HAP-1 (cell line): ENCODE results near the gene NCKAP5.

ENCODE experiments used
- DNase-seq, 2 experiments: peaks; one replicate each; pipeline ENCODE4 v3.0.0-alpha.2; 2016 to 2020; ENCODE audit warnings: low spot score in 2 of 2
- H3K27me3 ChIP-seq: fragments of 250-450 bp; sonication (Bioruptor Pico); 2 replicates; pipeline ENCODE4 v1.5.1; 2020; ENCODE audit warnings: low read depth, mild to moderate bottlenecking, moderate library complexity
- H3K36me3 ChIP-seq: fragments of 250-450 bp; sonication (Bioruptor Pico); replicated peaks from 2 replicates; pipeline ENCODE4 v1.5.1; 2020; ENCODE audit warnings: mild to moderate bottlenecking
- H3K4me1 ChIP-seq: fragments of 250-450 bp; sonication (Bioruptor Pico); 2 replicates; pipeline ENCODE4 v1.5.1; 2020; ENCODE audit warnings: mild to moderate bottlenecking
- H3K4me3 ChIP-seq: fragments of 250-450 bp; sonication (Bioruptor Pico); 2 replicates; pipeline ENCODE4 v1.5.1; 2020; ENCODE audit warnings: mild to moderate bottlenecking, moderate library complexity
- H3K9me3 ChIP-seq: fragments of 250-450 bp; sonication (Bioruptor Pico); 2 replicates; pipeline ENCODE4 v1.5.1; 2020; ENCODE audit warnings: mild to moderate bottlenecking, moderate library complexity
- in situ Hi-C: fragments of 300-500 bp; cut with MboI; formaldehyde crosslinking; loops from 3 replicates; pipeline ENCODE4 v1.14.3; 2020; ENCODE audit warnings: low sequenced_read_pairs, inconsistent platforms, mixed read lengths

NCKAP5 gene

GRCh38 chr2:133596701-133597393 is 28.6 kb upstream of the NCKAP5 start:
- H3K27me3 ChIP-seq = peaks cover 19% of the 10 kb centered on the region; the same call in 1 of the 2 replicates
- no peaks in the 10 kb centered on the region for H3K4me1 ChIP-seq
- no peaks in the 10 kb centered on the region for H3K9me3 ChIP-seq
- H3K4me3 ChIP-seq = no peak overlapping the region
- no peak for DNase-seq
- H3K36me3 ChIP-seq = no peaks in the 10 kb centered on the region
- in situ Hi-C loops = no loop called here

- no peak for DNase-seq
- H3K4me3 ChIP-seq = no peak overlapping the region
- no peaks in the 10 kb centered on the region for H3K36me3 ChIP-seq
- no peaks in the 10 kb centered on the region for H3K9me3 ChIP-seq
- peaks cover 29% of the 10 kb centered on the region for H3K27me3 ChIP-seq
- H3K4me1 ChIP-seq = no peaks in the 10 kb centered on the region
- in situ Hi-C loops = no loop called here
Measured at GRCh38 chr2:133591164-133591563, 22.9 kb upstream of the NCKAP5 start.

GRCh38 chr2:133589456-133589855 is 21.2 kb upstream of the NCKAP5 start:
- in situ Hi-C loops = no loop called here
- no peak for DNase-seq
- Histone ChIP-seq H3K36me3 (no peaks in the 10 kb centered on the region), H3K9me3 (no peaks in the 10 kb centered on the region), H3K27me3 (peaks cover 27% of the 10 kb centered on the region), H3K4me1 (no peaks in the 10 kb centered on the region), H3K4me3 (no peak overlapping the region)

GRCh38 chr2:133588144-133588543 is 19.9 kb upstream of the NCKAP5 start:
- Histone ChIP-seq H3K9me3 (no peaks in the 10 kb centered on the region), H3K27me3 (peaks cover 27% of the 10 kb centered on the region), H3K36me3 (no peaks in the 10 kb centered on the region), H3K4me1 (no peaks in the 10 kb centered on the region), H3K4me3 (no peak overlapping the region)
- in situ Hi-C loops = no loop called here
- DNase-seq = no peak

- H3K27me3 ChIP-seq = peaks cover 19% of the 10 kb centered on the region
- no peaks in the 10 kb centered on the region for H3K9me3 ChIP-seq
- DNase-seq = no peak
- in situ Hi-C loops = no loop called here
- no peak overlapping the region for H3K4me3 ChIP-seq
- no peaks in the 10 kb centered on the region for H3K4me1 ChIP-seq
- H3K36me3 ChIP-seq = no peaks in the 10 kb centered on the region
Measured at GRCh38 chr2:133586978-133587377, 18.7 kb upstream of the NCKAP5 start.

- H3K27me3 ChIP-seq = peaks cover 10% of the 10 kb centered on the region
- in situ Hi-C loops = no loop called here
- no peak for DNase-seq
Measured at GRCh38 chr2:133581010-133581760, 12.9 kb upstream of the NCKAP5 start.

GRCh38 chr2:133579274-133579673 is 11.0 kb upstream of the NCKAP5 start:
- no peaks in the 10 kb centered on the region for H3K36me3 ChIP-seq
- no peaks in the 10 kb centered on the region for H3K9me3 ChIP-seq
- DNase-seq = no peak
- in situ Hi-C loops = no loop called here
- no peak overlapping the region for H3K4me3 ChIP-seq
- no peaks in the 10 kb centered on the region for H3K4me1 ChIP-seq
- peaks cover 6% of the 10 kb centered on the region for H3K27me3 ChIP-seq

More at GRCh38 chr2:133581010-133581760, 12.9 kb upstream of the NCKAP5 start:
- Histone ChIP-seq H3K4me1 (no peaks in the 10 kb centered on the region), H3K4me3 (no peak overlapping the region), H3K9me3 (no peaks in the 10 kb centered on the region), H3K36me3 (no peaks in the 10 kb centered on the region)

- no peak for DNase-seq
- peaks cover 2% of the 10 kb centered on the region; the same call in 1 of the 2 replicates for H3K27me3 ChIP-seq
- in situ Hi-C loops = no loop called here
- no peaks in the 10 kb centered on the region for H3K36me3 ChIP-seq
- no peaks in the 10 kb centered on the region for H3K9me3 ChIP-seq
- H3K4me3 ChIP-seq = no peak overlapping the region
- H3K4me1 ChIP-seq = no peaks in the 10 kb centered on the region
Measured at GRCh38 chr2:133576714-133577113, 8.5 kb upstream of the NCKAP5 start.

- Histone ChIP-seq H3K27me3 (peaks cover 2% of the 10 kb centered on the region; the same call in 1 of the 2 replicates), H3K4me1 (no peaks in the 10 kb centered on the region), H3K9me3 (no peaks in the 10 kb centered on the region), H3K36me3 (no peaks in the 10 kb centered on the region), H3K4me3 (no peak overlapping the region)
- in situ Hi-C loops = no loop called here
- DNase-seq = no peak
Measured at GRCh38 chr2:133574620-133575019, 6.4 kb upstream of the NCKAP5 start.

- DNase-seq = no peak
- Histone ChIP-seq H3K4me3 (no peak overlapping the region), H3K9me3 (no peaks in the 10 kb centered on the region), H3K4me1 (no peaks in the 10 kb centered on the region), H3K27me3 (peaks cover 2% of the 10 kb centered on the region; the same call in 1 of the 2 replicates), H3K36me3 (no peaks in the 10 kb centered on the region)
- in situ Hi-C loops = no loop called here
Measured at GRCh38 chr2:133574186-133574585, 5.9 kb upstream of the NCKAP5 start.

- Histone ChIP-seq H3K4me3 (no peak overlapping the region), H3K9me3 (no peaks in the 10 kb centered on the region), H3K4me1 (no peaks in the 10 kb centered on the region), H3K27me3 (peaks cover 2% of the 10 kb centered on the region; the same call in 1 of the 2 replicates), H3K36me3 (no peaks in the 10 kb centered on the region)
- DNase-seq = no peak
- in situ Hi-C loops = no loop called here
Measured at GRCh38 chr2:133573491-133574162, 5.4 kb upstream of the NCKAP5 start.

GRCh38 chr2:133571249-133571648 is 3.0 kb upstream of the NCKAP5 start:
- in situ Hi-C loops = no loop called here
- no peaks in the 10 kb centered on the region for H3K36me3 ChIP-seq
- H3K4me3 ChIP-seq = no peak overlapping the region
- H3K9me3 ChIP-seq = no peaks in the 10 kb centered on the region
- peaks cover 1% of the 10 kb centered on the region; the same call in 1 of the 2 replicates for H3K27me3 ChIP-seq
- no peak for DNase-seq
- H3K4me1 ChIP-seq = no peaks in the 10 kb centered on the region

- H3K9me3 ChIP-seq = no peaks in the 10 kb centered on the region
- no peaks in the 10 kb centered on the region; the same call in 1 of the 2 replicates for H3K27me3 ChIP-seq
- no peaks in the 10 kb centered on the region for H3K36me3 ChIP-seq
- no peak overlapping the region for H3K4me3 ChIP-seq
- in situ Hi-C loops = no loop called here
- no peak for DNase-seq
- H3K4me1 ChIP-seq = no peaks in the 10 kb centered on the region
Measured at GRCh38 chr2:133570542-133570941, 2.3 kb upstream of the NCKAP5 start.
